ENCODE results near the gene ADAP1.

DNA sequence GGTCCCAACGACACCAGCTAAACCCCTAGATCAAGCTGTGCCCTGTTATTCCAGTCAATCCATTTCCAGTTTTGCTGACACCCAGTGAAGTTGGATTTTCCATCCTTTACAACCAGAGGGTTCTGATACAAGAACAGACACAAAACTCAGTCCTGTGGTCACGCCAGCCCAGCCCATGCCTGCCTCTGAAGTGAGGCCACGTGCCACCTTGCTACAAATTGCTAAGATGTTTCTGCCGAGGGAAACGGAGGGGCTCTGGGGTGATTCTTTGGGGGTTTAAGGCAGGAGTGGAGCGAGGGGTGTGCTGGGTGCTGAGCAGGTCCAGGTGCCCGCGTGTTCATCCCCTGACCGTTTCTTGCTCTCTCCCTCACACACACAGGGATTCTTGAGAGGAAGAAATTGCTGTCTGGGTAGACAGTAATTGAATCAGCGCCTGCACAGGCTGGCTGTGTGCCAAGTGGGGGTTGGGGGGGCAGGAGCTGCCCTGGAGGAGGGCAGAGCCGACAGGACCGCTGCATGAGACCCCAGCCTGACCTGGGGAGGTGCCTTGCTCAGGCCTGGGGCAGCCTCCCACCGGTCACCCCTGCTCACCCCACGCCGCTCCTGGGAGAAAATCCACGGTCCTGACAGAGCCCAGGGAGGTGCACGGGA, 38.1 kb downstream of the ADAP1 start:
- TF ChIP-seq, protein P1, sequence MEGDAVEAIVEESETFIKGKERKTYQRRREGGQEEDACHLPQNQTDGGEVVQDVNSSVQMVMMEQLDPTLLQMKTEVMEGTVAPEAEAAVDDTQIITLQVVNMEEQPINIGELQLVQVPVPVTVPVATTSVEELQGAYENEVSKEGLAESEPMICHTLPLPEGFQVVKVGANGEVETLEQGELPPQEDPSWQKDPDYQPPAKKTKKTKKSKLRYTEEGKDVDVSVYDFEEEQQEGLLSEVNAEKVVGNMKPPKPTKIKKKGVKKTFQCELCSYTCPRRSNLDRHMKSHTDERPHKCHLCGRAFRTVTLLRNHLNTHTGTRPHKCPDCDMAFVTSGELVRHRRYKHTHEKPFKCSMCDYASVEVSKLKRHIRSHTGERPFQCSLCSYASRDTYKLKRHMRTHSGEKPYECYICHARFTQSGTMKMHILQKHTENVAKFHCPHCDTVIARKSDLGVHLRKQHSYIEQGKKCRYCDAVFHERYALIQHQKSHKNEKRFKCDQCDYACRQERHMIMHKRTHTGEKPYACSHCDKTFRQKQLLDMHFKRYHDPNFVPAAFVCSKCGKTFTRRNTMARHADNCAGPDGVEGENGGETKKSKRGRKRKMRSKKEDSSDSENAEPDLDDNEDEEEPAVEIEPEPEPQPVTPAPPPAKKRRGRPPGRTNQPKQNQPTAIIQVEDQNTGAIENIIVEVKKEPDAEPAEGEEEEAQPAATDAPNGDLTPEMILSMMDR (IDR thresholded peaks at IDR 0.05) = no peak
- no peak for TF ChIP-seq POLR2A (IDR thresholded peaks at IDR 0.05)

Data from adrenal gland (tissue), 5 donors.